Stimulated activated memory B cell treated with anti-CD40 and anti-IgM and Interleukin-4, amounts not matched to agents 10 μg/mL and 1 μg/mL and 100 μg/mL, for 72 hours (primary cell): ENCODE data around the gene PARVB.
A peak's percentile ranks its signal among the peaks of the same experiment; 100 is the strongest.

ENCODE experiments used
- ATAC-seq: fragments of 150-1000 bp; cut with Tn5 transposase; 2 replicates; pipeline ENCODE4 v1.10.0; 2021
- H3K27ac Mint-ChIP-seq: one replicate; pipeline ENCODE4 v1.8.0; 2022; ENCODE audit warnings: mild to moderate bottlenecking, mixed read lengths
- H3K27me3 Mint-ChIP-seq: one replicate; pipeline ENCODE4 v1.8.0; 2022; ENCODE audit warnings: mixed read lengths
- H3K36me3 Mint-ChIP-seq: one replicate; pipeline ENCODE4 v1.8.0; 2022; ENCODE audit warnings: mixed read lengths
- H3K4me1 Mint-ChIP-seq: one replicate; pipeline ENCODE4 v1.8.0; 2022; ENCODE audit warnings: mixed read lengths
- H3K4me3 Mint-ChIP-seq: one replicate; pipeline ENCODE4 v1.8.0; 2022; ENCODE audit warnings: mild to moderate bottlenecking, moderate library complexity, mixed read lengths
- H3K9me3 Mint-ChIP-seq: one replicate; pipeline ENCODE4 v1.8.0; 2022; ENCODE audit warnings: mixed read lengths

Gene PARVB

DNA sequence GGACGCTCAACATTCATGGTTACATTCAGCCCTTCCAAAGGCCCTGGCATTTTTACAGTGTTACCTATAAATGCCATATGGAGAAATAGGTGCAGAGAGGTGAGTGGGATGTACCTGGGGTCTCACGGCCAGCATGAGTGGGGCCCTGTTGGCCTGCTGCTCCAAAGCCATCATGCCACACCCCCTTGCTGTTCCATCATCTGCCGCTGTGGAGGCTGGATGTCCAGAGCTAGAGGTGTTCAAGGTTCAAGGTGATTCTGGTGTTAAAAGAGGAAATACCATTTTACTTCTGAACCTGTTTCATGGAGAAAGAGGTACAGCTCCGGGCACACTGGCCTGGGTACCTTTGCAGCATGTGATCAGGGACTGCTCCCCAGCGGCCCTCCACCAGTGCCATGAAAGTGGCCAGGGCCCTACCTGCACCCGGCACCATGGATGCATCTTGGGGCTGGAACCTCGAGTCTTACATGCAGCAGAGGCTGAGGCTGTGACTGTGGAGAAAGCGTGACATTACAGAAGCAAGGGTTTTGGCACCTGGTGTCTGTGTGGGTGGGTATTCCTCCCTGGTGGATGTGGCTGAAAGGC lies 68.6 kb downstream of the PARVB start:
- Mint-ChIP-seq H3K36me3 (peaks cover 32% of the 10 kb centered on the region), H3K4me1 (no peaks in the 10 kb centered on the region), H3K9me3 (no peaks in the 10 kb centered on the region), H3K27me3 (no peaks in the 10 kb centered on the region), H3K4me3 (no peak overlapping the region), H3K27ac (no peak overlapping the region)
- no peak for ATAC-seq

DNA sequence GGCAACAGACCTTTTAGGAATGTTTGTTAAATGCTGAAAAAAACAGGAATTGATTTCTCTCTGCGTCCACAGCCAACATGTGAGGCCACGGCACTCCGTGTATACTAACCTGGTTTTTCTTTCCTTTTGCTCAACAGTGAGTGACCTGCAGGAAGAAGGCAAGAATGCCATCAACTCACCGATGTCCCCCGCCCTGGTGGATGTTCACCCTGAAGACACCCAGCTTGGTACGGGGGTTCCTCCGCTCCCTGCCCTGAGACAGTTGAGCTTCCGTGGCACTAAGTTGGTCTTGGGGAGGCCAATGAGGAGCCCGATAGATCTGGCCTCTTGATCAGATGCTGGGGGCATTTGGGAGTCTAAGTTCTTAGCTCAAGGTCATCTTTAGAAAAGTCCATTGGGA lies 69.7 kb downstream of the PARVB start:
- no peak for ATAC-seq
- no peaks in the 10 kb centered on the region for H3K27me3 Mint-ChIP-seq
- H3K27ac Mint-ChIP-seq = no peak overlapping the region
- H3K4me1 Mint-ChIP-seq = no peaks in the 10 kb centered on the region
- no peaks in the 10 kb centered on the region for H3K9me3 Mint-ChIP-seq
- no peak overlapping the region for H3K4me3 Mint-ChIP-seq
- H3K36me3 Mint-ChIP-seq = peaks cover 39% of the 10 kb centered on the region

DNA sequence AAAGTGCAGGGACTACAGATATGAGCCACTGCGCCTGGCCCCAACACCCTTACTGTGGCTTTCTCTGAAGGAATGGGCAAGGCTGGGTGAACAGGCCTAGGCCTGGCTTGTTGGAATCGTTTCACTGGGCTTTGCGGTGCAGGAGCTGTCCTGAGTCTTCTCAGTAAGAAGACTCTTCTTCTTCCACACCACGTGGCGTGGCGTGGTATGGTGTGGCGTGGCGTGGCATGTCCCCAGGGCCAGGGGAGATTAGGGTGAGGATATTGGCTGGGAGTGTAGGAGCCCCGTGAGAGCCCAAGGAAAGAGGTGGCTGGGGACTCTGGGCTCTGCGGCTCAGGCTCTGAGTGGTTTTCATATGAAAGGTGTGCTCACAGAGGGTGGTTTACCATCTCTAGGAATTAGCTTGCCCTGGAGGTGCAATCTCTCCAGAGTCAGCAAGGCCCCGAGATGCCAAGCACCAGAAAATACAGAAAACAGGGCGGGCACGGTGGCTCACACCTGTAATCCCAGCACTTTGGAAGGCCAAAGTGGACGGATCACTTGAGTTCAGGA lies 70.7 kb downstream of the PARVB start:
- no peak for ATAC-seq
- H3K9me3 Mint-ChIP-seq = no peaks in the 10 kb centered on the region
- H3K4me1 Mint-ChIP-seq = no peaks in the 10 kb centered on the region

DNA sequence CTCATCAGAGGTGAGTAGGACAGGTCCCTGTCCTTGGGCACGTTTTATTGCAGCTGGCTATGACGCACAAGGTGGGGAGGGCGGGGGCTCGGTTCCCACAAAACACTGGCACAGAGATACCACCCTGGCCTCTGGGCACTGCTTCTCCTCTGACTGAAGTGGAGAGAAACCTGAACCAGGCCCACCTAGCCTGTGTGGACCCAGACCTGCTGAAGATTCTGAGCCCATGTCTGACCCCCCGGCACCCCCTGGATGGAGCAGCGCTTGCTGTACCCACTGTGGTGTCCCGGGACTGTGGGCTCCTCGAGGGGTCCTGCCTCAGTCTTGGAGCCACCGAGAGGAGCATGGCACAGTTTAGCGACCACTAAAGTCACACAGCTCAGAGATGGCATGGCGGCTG lies 72.6 kb downstream of the PARVB start:
- Mint-ChIP-seq H3K4me3 (no peak overlapping the region), H3K27me3 (no peaks in the 10 kb centered on the region), H3K4me1 (no peaks in the 10 kb centered on the region), H3K9me3 (no peaks in the 10 kb centered on the region), H3K27ac (no peak overlapping the region), H3K36me3 (peaks cover 49% of the 10 kb centered on the region)
- no peak for ATAC-seq

More for the DNA sequence above, 70.7 kb downstream of the PARVB start:
- Mint-ChIP-seq H3K4me3 (no peak overlapping the region), H3K27me3 (no peaks in the 10 kb centered on the region), H3K27ac (no peak overlapping the region), H3K36me3 (peaks cover 37% of the 10 kb centered on the region)

GRCh38 chr22:44097263-44098020 lies 73.3 kb downstream of the PARVB start:
- no peak for ATAC-seq
- Mint-ChIP-seq H3K27ac (no peak overlapping the region), H3K27me3 (no peaks in the 10 kb centered on the region), H3K36me3 (peaks cover 56% of the 10 kb centered on the region), H3K9me3 (no peaks in the 10 kb centered on the region), H3K4me3 (no peak overlapping the region), H3K4me1 (no peaks in the 10 kb centered on the region)

DNA sequence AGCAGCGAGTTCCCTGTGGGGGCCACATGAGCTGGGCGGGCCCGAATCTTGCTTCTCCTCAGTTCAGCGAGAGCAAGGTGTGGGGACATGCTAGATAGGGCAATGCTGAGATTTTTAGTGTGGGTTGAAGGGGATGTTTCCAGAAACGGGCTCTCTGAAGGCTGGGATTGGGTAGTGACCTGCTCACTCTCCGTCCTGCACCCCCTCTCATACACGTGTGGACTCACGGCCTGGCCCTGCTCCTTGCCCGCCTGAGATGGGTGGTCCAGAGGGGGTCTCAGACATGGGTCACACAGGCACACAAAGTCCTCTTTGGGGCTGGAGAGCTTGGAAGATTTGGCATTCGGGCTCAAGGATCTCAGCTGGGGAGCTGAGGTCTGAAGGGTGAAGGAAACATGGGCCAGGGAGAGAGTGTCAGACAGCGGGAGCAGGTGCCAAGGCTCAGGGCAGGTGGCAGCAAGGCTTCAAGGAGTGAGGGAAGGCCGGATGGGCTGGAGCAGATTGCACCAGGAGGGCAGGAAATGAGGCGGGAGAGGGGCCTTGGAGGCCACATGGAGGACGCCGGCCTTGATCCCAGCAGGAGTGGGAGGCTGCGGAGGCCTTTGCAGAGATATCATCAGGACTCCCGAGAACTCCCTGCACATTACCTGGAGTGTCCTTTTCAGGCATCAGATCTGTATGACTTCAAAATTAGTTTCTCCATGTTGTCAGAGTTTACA lies 74.1 kb downstream of the PARVB start:
- H3K9me3 Mint-ChIP-seq = no peaks in the 10 kb centered on the region
- H3K27me3 Mint-ChIP-seq = no peaks in the 10 kb centered on the region
- H3K27ac Mint-ChIP-seq = no peak overlapping the region
- no peak for ATAC-seq
- no peak overlapping the region for H3K4me3 Mint-ChIP-seq
- no peaks in the 10 kb centered on the region for H3K4me1 Mint-ChIP-seq
- H3K36me3 Mint-ChIP-seq = peaks cover 58% of the 10 kb centered on the region

- no peak overlapping the region for H3K27ac Mint-ChIP-seq
- no peaks in the 10 kb centered on the region for H3K27me3 Mint-ChIP-seq
Measured at GRCh38 chr22:44098966-44099530, 74.9 kb downstream of the PARVB start.

DNA sequence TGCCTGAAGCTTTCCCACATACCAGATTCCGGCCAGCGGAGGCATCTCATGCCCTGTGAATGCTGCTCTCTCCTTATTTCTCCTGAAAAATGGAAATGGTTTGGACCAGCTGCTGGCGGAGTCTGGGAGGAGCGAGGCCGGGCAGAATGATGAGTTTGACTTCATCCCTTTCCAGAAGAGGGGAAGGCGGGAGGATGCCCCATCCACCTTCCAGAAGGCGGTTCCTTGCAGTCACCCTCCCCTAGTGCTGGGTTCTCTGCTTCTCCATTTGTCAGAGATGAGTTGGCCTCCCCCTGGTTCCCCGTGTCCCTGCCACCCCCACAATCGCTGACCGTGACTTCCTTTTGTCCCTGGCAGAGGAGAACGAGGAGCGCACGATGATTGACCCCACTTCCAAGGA lies 75.6 kb downstream of the PARVB start:
- Mint-ChIP-seq H3K4me1 (no peaks in the 10 kb centered on the region), H3K27ac (no peak overlapping the region), H3K36me3 (peaks cover 62% of the 10 kb centered on the region), H3K9me3 (no peaks in the 10 kb centered on the region), H3K27me3 (no peaks in the 10 kb centered on the region), H3K4me3 (no peak overlapping the region)
- ATAC-seq = no peak

More at GRCh38 chr22:44098966-44099530, 74.9 kb downstream of the PARVB start:
- Mint-ChIP-seq H3K9me3 (no peaks in the 10 kb centered on the region), H3K36me3 (peaks cover 58% of the 10 kb centered on the region), H3K4me1 (no peaks in the 10 kb centered on the region), H3K4me3 (no peak overlapping the region)
- ATAC-seq = no peak

DNA sequence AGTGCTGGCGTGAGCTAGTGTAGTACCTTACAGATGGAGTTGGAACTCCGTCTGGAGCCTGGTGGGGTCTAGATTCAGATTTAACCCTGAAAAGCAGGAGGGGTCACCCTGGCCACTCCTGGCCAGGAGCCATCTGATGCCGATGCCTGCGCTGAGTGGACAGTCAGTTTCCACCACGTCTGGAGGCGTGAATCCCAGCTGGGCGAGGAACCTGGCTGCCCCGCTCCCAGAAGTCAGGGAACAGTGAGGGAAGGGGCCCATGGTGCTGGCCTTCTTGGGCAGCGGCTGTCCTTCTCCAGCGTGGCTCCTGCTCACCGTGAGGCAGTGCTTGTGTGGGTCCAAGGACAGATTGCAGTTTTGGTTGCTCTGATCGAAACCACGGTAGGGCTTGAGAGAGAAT lies 76.3 kb downstream of the PARVB start:
- Mint-ChIP-seq H3K4me3 (no peak overlapping the region), H3K27ac (no peak overlapping the region), H3K36me3 (peaks cover 64% of the 10 kb centered on the region), H3K27me3 (no peaks in the 10 kb centered on the region), H3K4me1 (no peaks in the 10 kb centered on the region), H3K9me3 (no peaks in the 10 kb centered on the region)
- ATAC-seq = no peak

- H3K4me3 Mint-ChIP-seq = no peak overlapping the region
- no peaks in the 10 kb centered on the region for H3K27me3 Mint-ChIP-seq
- H3K36me3 Mint-ChIP-seq = peaks cover 67% of the 10 kb centered on the region
- no peaks in the 10 kb centered on the region for H3K9me3 Mint-ChIP-seq
- no peak for ATAC-seq
- no peaks in the 10 kb centered on the region for H3K4me1 Mint-ChIP-seq
- no peak overlapping the region for H3K27ac Mint-ChIP-seq
Measured at GRCh38 chr22:44102121-44102520, 78.0 kb downstream of the PARVB start.

DNA sequence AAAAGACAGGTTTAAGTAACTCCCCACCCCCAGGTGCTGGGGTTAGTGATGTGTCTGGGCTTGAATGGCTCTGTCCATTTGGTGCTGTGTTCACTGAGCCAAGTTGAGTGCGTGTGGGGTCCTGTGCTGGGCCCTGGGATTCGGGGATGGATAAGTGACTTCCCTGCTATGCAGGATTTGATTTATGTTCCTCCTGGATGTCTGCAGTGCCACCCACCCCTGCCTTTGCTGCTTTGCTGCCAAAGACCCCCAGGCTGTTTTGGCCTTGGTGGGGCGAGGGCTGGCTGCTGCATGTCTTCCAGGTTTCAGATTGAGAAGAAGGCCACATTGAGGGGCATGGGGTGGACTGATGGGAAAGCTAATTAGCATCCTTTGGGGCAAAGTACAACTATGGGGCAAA lies 78.8 kb downstream of the PARVB start:
- H3K4me3 Mint-ChIP-seq = no peak overlapping the region
- ATAC-seq = no peak
- H3K27me3 Mint-ChIP-seq = no peaks in the 10 kb centered on the region
- no peaks in the 10 kb centered on the region for H3K4me1 Mint-ChIP-seq
- H3K36me3 Mint-ChIP-seq = peaks cover 69% of the 10 kb centered on the region
- no peaks in the 10 kb centered on the region for H3K9me3 Mint-ChIP-seq
- H3K27ac Mint-ChIP-seq = no peak overlapping the region

- Mint-ChIP-seq H3K4me1 (peaks cover 7% of the 10 kb centered on the region), H3K36me3 (peaks cover 70% of the 10 kb centered on the region), H3K4me3 (no peak overlapping the region), H3K9me3 (no peaks in the 10 kb centered on the region), H3K27me3 (no peaks in the 10 kb centered on the region), H3K27ac (no peak overlapping the region)
- no peak for ATAC-seq
Measured at GRCh38 chr22:44103735-44104480, 79.8 kb downstream of the PARVB start.

- Mint-ChIP-seq H3K9me3 (no peaks in the 10 kb centered on the region), H3K27ac (no peak overlapping the region), H3K4me1 (peaks cover 7% of the 10 kb centered on the region), H3K4me3 (no peak overlapping the region), H3K36me3 (peaks cover 64% of the 10 kb centered on the region), H3K27me3 (no peaks in the 10 kb centered on the region)
- no peak for ATAC-seq
Measured at GRCh38 chr22:44107340-44107739, 83.2 kb downstream of the PARVB start.

GRCh38 chr22:44108076-44108475 lies 84.0 kb downstream of the PARVB start:
- H3K27me3 Mint-ChIP-seq = no peaks in the 10 kb centered on the region
- H3K4me3 Mint-ChIP-seq = no peak overlapping the region
- H3K9me3 Mint-ChIP-seq = no peaks in the 10 kb centered on the region
- H3K4me1 Mint-ChIP-seq = peaks cover 7% of the 10 kb centered on the region
- H3K36me3 Mint-ChIP-seq = peaks cover 60% of the 10 kb centered on the region
- peak overlapping the region; percentile 50 for H3K27ac Mint-ChIP-seq
- no peak for ATAC-seq
